HL-60/S4 (cell line): Measurements from ENCODE around the gene GALNTL6.
"Not testable (repeated sequence)": the region's sequence is repeated elsewhere in the genome, so short reads cannot be mapped to it uniquely, and the experiment has no call there.

ENCODE experiments used
- in situ Hi-C: fragments of 300-500 bp; cut with MboI; formaldehyde crosslinking; loops from 2 replicates; pipeline ENCODE4 v1.14.3; 2022; ENCODE audit warnings: low sequenced_read_pairs

Gene GALNTL6

DNA sequence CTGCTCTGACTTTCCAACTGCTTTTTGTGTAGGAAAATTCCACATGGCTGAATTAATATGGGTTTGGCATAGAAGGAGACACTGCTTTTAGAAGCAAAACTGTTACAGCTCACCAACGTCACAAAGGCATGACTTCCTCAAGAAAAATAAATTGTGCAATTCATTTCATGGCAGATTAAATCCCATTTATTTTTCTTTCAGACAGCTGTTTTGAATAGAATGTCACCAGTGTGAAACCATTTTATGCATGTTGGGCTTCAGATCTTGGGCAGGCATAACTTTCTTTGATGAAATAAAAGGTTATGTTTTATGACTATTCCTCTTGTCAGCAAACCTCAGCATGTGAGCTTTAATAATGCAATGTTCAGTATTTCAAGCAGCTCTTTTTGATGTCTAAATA lies 542.8 kb downstream of the GALNTL6 start:
- in situ Hi-C loops, result no loop called here

- in situ Hi-C loops, result no loop called here
Measured at GRCh38 chr4:172357006-172357540, 543.9 kb downstream of the GALNTL6 start.

DNA sequence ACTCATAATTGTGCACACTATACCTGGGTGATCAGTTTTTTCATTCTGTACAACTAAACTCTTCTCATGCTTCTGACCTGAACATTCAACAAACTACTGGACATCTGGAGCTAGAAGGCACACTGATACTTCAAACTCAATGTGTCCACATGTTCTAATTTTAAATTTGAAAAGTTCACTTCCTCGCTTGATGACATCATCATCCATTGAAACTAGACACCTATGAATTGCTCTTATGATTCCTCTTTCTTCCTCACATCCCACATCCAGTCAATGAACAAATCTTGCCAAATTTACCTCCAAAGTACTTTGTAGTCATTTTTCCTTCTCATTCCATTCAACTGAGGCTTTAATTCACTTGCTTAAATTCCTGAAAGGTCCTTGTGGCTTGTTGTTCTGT lies 549.4 kb downstream of the GALNTL6 start:
- in situ Hi-C loops, result no loop called here

GRCh38 chr4:172369471-172369959 lies 556.3 kb downstream of the GALNTL6 start:
- in situ Hi-C loops, result no loop called here

DNA sequence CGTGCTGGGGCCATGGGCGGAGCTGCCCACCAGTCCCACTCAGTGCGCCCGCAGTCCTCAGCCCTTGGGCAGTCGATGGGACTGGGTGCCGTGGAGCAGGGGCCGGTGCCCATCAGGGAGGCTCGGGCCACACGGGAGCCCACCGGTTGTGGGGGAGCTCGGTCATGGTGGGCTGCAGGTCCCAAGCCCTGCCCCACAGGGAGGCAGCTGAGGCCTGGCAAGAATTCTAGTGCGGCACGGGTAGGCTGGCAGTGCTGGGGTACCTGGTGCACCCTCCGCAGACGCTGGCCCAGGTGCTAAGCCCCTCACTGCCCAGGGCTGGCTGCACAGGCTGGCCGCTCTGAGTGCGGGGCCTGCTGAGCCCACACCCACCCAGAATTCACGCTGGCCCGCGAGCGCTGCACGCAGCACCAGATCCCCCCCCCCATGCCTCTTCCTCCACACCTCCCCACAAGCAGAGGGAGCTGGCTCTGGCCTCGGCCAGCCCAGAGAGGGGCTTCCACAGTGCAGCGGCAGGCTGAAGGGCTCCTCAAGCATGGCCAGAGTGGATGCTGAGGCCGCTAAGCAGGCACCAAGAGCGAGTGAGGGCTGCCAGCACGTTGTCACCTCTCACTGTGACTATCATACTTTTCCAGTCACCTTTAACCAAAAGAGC lies 564.4 kb downstream of the GALNTL6 start:
- in situ Hi-C loops, result no loop called here

DNA sequence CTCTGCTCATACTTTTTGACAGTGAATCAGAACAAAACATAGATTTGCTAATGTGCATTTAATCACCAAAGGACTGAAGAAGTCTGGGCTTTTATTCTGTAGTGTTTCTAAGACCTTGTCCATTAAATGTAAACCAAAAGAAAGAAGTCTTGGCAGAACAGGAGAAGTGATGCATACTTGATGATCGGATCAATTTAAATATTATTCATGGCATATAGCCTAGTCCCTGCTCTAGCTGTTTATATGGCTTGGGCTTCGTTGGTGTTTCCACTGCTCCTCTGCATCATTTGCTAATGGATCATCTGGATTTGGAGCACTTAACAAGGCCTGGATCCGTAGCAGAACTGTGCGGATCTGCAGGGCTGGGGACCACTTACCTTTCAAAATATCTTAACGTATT lies 566.6 kb downstream of the GALNTL6 start:
- in situ Hi-C loops, result no loop called here

- in situ Hi-C loops, result no loop called here
Measured at GRCh38 chr4:172390331-172390730, 577.1 kb downstream of the GALNTL6 start.

GRCh38 chr4:172392741-172393140 lies 579.5 kb downstream of the GALNTL6 start:
- in situ Hi-C loops, result no loop called here

GRCh38 chr4:172393220-172393619 lies 580.0 kb downstream of the GALNTL6 start:
- in situ Hi-C loops, result no loop called here

DNA sequence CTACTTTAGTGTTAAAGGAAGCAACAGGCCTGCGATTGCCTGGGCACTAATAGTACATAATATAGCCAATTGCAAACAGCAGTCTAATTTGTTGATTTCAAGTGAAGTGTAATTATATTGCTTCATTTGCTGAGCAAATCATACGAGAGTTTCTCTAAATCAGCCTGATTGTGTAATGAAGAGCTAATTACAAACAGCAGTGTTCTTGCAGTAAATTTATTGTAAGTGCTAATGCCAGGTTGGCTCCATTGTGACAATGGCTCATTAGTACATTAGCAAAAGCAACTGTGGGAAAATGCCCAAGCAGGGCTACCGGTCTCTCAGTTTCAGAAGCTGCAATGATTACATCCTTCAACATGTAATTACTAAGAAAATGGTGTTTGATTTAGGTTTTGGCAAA lies 591.5 kb downstream of the GALNTL6 start:
- in situ Hi-C loops, result no loop called here

- in situ Hi-C loops, result no loop called here
Measured at GRCh38 chr4:172410363-172410762, 597.2 kb downstream of the GALNTL6 start.

DNA sequence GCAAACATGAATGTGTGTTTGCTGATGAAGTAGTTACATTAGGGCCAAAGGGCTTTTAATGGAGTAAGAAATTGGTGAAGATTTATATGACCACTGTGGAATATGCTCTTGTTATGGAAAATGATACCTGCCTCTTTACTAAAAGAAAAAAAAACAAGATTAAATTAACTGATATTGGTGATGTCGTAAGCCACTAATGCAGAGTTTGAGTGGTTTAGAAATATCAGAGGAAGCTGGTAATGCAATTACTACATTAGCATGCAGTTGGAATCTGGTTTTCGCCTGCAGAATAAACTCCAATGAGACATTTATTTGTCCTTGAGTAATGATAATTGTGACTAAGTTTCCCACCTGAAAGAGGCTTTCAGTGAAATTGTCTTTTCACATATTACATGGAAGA lies 597.9 kb downstream of the GALNTL6 start:
- in situ Hi-C loops, result no loop called here

- in situ Hi-C loops, result no loop called here
Measured at GRCh38 chr4:172412851-172413580, 599.8 kb downstream of the GALNTL6 start.

GRCh38 chr4:172428979-172429378 lies 615.8 kb downstream of the GALNTL6 start:
- in situ Hi-C loops, result not testable (repeated sequence)

- in situ Hi-C loops, result no loop called here
Measured at GRCh38 chr4:172480471-172480870, 667.3 kb downstream of the GALNTL6 start.

DNA sequence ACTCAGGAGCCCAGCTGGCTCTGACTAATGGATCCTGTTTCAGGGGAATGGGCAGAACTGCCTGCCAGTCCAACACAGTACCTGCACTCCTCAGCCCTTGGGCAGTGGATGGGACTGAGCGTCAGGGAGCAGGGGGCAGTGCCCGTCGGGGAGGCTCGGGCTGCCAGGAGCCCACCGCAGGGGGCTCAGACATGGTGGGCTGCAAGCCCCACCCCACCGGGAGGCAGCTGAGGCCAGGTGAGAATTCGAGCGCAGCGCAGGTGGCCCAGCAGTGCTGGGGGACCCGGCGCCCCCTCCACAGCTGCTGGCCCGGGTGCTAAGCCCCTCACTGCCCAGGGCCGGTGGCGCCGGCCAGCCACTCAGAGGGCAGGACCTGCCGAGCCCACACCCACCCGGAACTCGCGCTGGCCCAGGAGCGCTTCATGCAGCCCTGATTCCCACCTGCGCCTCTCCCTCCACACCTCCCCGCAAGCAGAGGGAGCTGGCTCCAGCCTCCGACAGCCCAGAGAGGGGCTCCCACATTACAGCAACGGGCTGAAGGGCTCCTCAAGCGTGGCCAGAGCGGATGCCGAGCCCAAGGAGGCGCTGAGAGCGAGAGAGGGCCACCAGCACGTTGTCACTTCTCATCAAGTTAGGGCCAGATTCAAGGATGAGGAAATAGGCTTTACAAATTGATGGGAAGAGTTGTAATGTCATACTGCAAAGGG lies 668.8 kb downstream of the GALNTL6 start:
- in situ Hi-C loops, result no loop called here

GRCh38 chr4:172485007-172485406 lies 671.8 kb downstream of the GALNTL6 start:
- in situ Hi-C loops, result no loop called here

DNA sequence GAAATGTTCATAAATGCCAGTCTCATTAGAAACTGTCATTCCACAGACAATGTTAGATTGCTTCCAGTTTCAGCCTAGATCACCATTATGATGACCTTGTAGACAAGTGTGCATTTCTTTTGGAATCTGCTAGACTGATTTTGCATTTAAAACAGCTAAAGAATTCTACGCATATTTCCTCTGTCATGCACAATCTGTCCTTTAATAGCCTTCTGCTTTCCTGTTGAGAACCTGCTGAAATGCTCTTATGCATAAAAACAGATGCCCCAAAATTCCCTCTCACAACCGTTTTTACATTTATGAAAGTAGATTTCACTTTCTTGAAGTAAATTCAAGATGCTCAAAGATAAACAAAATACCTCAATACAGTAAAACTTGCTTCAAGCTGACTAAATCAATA lies 673.3 kb downstream of the GALNTL6 start:
- in situ Hi-C loops, result no loop called here

DNA sequence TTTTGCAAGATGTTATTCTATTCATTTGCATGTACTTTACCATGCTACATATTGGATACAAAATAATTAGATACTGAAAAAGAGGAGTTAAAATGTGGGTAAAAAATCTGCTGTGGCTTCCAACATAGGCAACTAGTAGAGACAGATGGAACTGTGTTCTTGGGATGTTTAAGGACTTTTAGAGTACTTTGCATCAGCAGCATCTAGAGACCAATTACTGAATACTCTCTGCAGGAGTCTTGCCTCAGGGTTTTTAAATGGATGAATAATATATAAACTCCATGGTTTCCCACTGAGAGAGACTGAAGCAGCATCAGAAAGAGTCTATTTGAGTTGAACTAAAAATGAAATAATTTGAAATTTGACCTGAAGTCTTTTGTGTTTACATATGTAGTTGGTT lies 676.7 kb downstream of the GALNTL6 start:
- in situ Hi-C loops, result no loop called here

DNA sequence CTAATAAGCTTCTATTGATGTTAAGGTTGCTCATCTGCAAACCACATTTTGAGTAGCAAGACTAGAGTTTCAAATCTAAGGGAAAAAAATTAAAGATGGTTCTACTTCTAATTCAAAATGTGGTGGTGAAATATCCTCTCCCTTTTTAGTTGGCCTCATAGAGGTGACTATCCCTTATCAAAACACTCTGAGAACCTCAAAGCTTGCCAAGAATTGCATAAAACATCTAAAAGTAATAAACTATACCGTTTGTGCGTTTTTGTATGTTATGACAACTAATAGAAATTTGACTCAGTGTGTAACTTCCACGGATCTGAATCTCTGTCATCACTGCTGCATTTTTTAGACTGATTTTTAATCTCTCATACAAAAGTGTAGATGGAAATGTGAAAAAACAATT lies 682.6 kb downstream of the GALNTL6 start:
- in situ Hi-C loops, result no loop called here

DNA sequence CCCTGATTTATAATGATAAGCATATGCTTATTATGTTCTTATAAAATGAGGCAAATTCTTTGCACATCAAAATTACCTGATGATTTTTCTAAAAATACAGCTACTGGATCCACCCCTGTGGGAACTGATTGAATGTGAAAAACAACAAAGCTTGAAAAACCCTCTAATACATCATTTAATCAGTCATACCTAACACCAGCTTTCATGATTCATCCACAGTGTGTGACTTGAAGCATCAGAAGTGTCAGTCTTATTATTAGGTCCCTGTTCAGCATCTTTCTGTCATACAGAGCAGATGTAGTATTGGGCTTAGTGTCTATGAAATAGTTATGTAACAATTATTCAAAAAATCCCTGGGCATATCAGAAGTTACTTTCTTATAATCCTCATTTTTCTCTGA lies 684.1 kb downstream of the GALNTL6 start:
- in situ Hi-C loops, result no loop called here

DNA sequence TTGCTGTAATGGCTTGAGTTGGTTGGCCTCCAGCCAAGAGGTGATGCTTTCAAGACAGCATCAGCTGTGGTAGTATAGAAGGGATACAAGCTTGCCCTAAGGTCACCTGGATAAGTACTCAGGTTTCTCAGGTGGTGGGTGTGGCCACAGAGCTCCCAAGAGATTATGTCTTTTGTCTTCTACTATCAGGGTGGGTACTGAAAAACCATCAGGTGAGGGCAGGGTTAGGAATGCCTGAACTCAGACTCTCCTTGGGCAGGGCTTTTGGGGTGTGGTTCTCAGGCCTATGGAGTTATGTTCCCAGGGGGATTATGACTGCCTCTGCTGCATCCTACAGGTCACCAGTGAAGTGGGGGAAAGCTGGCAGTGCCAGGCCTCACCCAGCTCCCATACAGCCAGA lies 700.8 kb downstream of the GALNTL6 start:
- in situ Hi-C loops, result no loop called here
